ENCODE results near the gene KRT72. TPM values are rescaled to one million over a fixed set of nuclear protein-coding genes. Genes with fewer than 3 reads are reported as not detected.

Gene KRT72
- polyA plus RNA-seq, 1 donor from 2014 or later: not detected

DNA sequence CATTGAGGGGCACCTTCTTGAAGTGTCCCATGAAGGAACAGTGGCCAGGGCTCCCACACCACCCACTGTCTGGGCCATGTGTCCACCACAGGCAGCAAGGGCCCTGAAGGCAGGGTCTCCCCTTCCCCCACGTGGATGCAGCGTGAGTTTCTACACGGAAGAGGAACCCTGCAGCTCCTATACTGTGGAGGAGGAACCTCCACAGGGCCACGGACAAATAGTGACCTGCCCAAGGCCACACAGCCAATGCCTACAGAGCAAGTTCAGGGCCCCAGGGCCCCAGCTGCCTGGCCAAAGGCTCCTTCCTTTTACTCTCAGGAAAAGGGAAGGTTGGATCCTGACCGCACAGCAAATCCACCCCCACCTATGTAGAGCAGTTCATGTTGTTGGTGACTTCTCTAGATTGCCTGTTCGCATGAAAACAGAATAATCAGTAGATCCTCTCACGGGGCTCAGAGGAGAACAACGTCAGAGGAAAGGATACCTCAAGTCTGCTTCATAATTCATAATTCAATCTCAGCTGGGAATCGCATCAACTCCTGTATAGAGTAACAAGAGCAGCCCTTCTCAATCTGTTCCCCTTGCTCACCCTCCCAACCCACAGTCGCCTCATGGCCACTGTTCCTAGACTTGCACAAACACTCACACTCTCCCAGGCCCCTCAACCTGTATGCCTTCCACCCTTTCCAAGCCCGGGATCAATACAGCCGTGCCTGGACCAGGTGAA is 28.2 kb upstream of the KRT72 start:
- H3K27ac ChIP-seq (ENCODE audit: low read length): no peak overlapping the region
- no peaks in the 10 kb centered on the region for H3K36me3 ChIP-seq (ENCODE audit: insufficient read depth, low read length)
- H3K79me2 ChIP-seq (replicated peaks; ENCODE audit: insufficient read depth, low read length): no peaks in the 10 kb centered on the region
- H3K9ac ChIP-seq (ENCODE audit: low read length): no peak overlapping the region
- H4K20me1 ChIP-seq (ENCODE audit: insufficient read depth): no peaks in the 10 kb centered on the region
- no peak overlapping the region for H3K4me2 ChIP-seq (ENCODE audit: low read length)
- no peaks in the 10 kb centered on the region for H3K27me3 ChIP-seq (ENCODE audit: insufficient read depth, low read depth, low read length)
- H3F3A ChIP-seq (ENCODE audit: insufficient read depth, low read length, poor library complexity, severe bottlenecking): no peaks in the 10 kb centered on the region
- H2AFZ ChIP-seq (ENCODE audit: low read depth, low read length): no peak overlapping the region
- H3K9me2 ChIP-seq (ENCODE audit: insufficient read depth, low read length): no peaks in the 10 kb centered on the region
- no peaks in the 10 kb centered on the region for H3K9me3 ChIP-seq (ENCODE audit: low read length)
- TF ChIP-seq RAD21 (conservative IDR thresholded peaks at IDR 0.05): no peak
- no peak for TF ChIP-seq TAF1 (IDR thresholded peaks at IDR 0.05; ENCODE audit: low read depth)
- TF ChIP-seq, protein P1, sequence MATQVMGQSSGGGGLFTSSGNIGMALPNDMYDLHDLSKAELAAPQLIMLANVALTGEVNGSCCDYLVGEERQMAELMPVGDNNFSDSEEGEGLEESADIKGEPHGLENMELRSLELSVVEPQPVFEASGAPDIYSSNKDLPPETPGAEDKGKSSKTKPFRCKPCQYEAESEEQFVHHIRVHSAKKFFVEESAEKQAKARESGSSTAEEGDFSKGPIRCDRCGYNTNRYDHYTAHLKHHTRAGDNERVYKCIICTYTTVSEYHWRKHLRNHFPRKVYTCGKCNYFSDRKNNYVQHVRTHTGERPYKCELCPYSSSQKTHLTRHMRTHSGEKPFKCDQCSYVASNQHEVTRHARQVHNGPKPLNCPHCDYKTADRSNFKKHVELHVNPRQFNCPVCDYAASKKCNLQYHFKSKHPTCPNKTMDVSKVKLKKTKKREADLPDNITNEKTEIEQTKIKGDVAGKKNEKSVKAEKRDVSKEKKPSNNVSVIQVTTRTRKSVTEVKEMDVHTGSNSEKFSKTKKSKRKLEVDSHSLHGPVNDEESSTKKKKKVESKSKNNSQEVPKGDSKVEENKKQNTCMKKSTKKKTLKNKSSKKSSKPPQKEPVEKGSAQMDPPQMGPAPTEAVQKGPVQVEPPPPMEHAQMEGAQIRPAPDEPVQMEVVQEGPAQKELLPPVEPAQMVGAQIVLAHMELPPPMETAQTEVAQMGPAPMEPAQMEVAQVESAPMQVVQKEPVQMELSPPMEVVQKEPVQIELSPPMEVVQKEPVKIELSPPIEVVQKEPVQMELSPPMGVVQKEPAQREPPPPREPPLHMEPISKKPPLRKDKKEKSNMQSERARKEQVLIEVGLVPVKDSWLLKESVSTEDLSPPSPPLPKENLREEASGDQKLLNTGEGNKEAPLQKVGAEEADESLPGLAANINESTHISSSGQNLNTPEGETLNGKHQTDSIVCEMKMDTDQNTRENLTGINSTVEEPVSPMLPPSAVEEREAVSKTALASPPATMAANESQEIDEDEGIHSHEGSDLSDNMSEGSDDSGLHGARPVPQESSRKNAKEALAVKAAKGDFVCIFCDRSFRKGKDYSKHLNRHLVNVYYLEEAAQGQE (IDR thresholded peaks at IDR 0.05; ENCODE audit: borderline replicate concordance): no peak
- TF ChIP-seq MXI1 (conservative IDR thresholded peaks at IDR 0.05; ENCODE audit: poor library complexity, severe bottlenecking): no peak
- TF ChIP-seq EZH2 (IDR thresholded peaks at IDR 0.05; ENCODE audit: borderline replicate concordance, insufficient read depth, low read length, poor library complexity, severe bottlenecking): no peak
- TF ChIP-seq, protein P2, sequence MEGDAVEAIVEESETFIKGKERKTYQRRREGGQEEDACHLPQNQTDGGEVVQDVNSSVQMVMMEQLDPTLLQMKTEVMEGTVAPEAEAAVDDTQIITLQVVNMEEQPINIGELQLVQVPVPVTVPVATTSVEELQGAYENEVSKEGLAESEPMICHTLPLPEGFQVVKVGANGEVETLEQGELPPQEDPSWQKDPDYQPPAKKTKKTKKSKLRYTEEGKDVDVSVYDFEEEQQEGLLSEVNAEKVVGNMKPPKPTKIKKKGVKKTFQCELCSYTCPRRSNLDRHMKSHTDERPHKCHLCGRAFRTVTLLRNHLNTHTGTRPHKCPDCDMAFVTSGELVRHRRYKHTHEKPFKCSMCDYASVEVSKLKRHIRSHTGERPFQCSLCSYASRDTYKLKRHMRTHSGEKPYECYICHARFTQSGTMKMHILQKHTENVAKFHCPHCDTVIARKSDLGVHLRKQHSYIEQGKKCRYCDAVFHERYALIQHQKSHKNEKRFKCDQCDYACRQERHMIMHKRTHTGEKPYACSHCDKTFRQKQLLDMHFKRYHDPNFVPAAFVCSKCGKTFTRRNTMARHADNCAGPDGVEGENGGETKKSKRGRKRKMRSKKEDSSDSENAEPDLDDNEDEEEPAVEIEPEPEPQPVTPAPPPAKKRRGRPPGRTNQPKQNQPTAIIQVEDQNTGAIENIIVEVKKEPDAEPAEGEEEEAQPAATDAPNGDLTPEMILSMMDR (IDR thresholded peaks at IDR 0.05; ENCODE audit: poor library complexity, severe bottlenecking): no peak
- no peak for TF ChIP-seq EP300 (conservative IDR thresholded peaks at IDR 0.05; ENCODE audit: poor library complexity, severe bottlenecking)
- H3K4me3 ChIP-seq (ENCODE audit: low read length): no peak overlapping the region

DNA sequence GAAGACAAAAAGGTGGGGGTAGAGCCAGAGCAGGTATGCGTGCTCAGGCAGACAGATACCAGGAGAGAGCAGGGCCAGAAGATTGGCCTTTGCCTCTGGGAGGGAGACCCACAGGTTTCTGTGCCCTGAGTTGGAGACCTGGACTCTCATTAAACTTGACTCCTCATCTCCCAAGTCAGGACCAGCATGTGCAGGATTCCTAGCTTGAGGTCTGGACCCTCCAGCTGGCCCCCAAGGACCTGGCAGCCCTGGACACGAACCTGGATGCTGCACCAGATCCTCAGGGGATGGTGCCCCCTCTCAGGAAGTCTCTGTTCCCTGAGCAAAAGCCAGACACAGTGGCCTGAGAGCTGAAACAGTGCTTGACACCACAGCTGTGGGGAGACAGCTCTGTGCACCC is 27.6 kb upstream of the KRT72 start:
- Histone ChIP-seq H3K36me3 (ENCODE audit: insufficient read depth, low read length) (no peaks in the 10 kb centered on the region), H3K9me3 (ENCODE audit: low read length) (no peaks in the 10 kb centered on the region), H3K27me3 (ENCODE audit: insufficient read depth, low read depth, low read length) (no peaks in the 10 kb centered on the region), H2AFZ (ENCODE audit: low read depth, low read length) (no peak overlapping the region), H3K9me2 (ENCODE audit: insufficient read depth, low read length) (no peaks in the 10 kb centered on the region), H3K27ac (ENCODE audit: low read length) (no peak overlapping the region), H3K9ac (ENCODE audit: low read length) (no peak overlapping the region), H4K20me1 (ENCODE audit: insufficient read depth) (no peaks in the 10 kb centered on the region), H3K4me2 (ENCODE audit: low read length) (no peak overlapping the region), H3K4me3 (ENCODE audit: low read length) (no peak overlapping the region), H3K79me2 (replicated peaks; ENCODE audit: insufficient read depth, low read length) (no peaks in the 10 kb centered on the region), H3F3A (ENCODE audit: insufficient read depth, low read length, poor library complexity, severe bottlenecking) (no peaks in the 10 kb centered on the region)
- TF ChIP-seq RAD21 (conservative IDR thresholded peaks at IDR 0.05) (no peak), EP300 (conservative IDR thresholded peaks at IDR 0.05; ENCODE audit: poor library complexity, severe bottlenecking) (no peak), POLR2AphosphoS5 (IDR thresholded peaks at IDR 0.05) (no peak), SMC3 (conservative IDR thresholded peaks at IDR 0.05; ENCODE audit: poor library complexity) (no peak), MXI1 (conservative IDR thresholded peaks at IDR 0.05; ENCODE audit: poor library complexity, severe bottlenecking) (no peak), EZH2 (IDR thresholded peaks at IDR 0.05; ENCODE audit: borderline replicate concordance, insufficient read depth, low read length, poor library complexity, severe bottlenecking) (no peak), TAF1 (IDR thresholded peaks at IDR 0.05; ENCODE audit: low read depth) (no peak)
- TF ChIP-seq, protein P1 (IDR thresholded peaks at IDR 0.05; ENCODE audit: borderline replicate concordance): no peak
- TF ChIP-seq, protein P2 (IDR thresholded peaks at IDR 0.05; ENCODE audit: poor library complexity, severe bottlenecking): no peak
